B cell (primary cell): ENCODE results near the gene KIF13A. TPM values are rescaled to one million over a fixed set of nuclear protein-coding genes. Genes with fewer than 3 reads are reported as not detected.

ENCODE experiments used
- ATAC-seq: fragments of 200-7000 bp; cut with Tn5 transposase; one replicate; pipeline ENCODE4 v1.10.0; 2021; ENCODE audit warnings: low read depth, mild to moderate bottlenecking, moderate number of reproducible peaks, moderate library complexity
- CTCF ChIA-PET: fragments of 350-600 bp; sonication (Branson Sonifier 250); formaldehyde crosslinking; loops from one replicate; lab custom pipeline; 2021; ENCODE audit warnings: antibody characterized with exemption, inconsistent platforms; lab: Charles Lee
- POLR2A ChIA-PET: fragments of 350-600 bp; sonication (Branson Sonifier 250); formaldehyde crosslinking; loops from one replicate; lab custom pipeline; 2021; ENCODE audit warnings: antibody characterized with exemption; lab: Charles Lee
- DNase-seq: peaks from one replicate; pipeline ENCODE4 v3.0.0; 2013
- H2AFZ ChIP-seq: 2 replicates; pipeline ENCODE4 v1.6.1; 2012; ENCODE audit warnings: mild to moderate bottlenecking, low read depth, low read length; ENCODE audit not compliant: insufficient read depth, poor library complexity, severe bottlenecking
- H3K27ac ChIP-seq, 2 donors: 1 replicate in 1 of 2; 2 replicates in 1 of 2; pipeline ENCODE4 v1.5.1; 2012 to 2013; ENCODE audit warnings: low read length in 2 of 2, mild to moderate bottlenecking in 2 of 2, moderate library complexity in 1 of 2
- H3K27me3 ChIP-seq, 4 experiments: fragments of 200-600 bp in 1 of 4; sonication (generic) in 1 of 4; replicated peaks in 1 of 4; 1 replicate in 2 of 4; 2 replicates in 2 of 4; pipeline versions ENCODE4 v1.6.1 to v1.7.0; 2013 to 2016; ENCODE audit warnings: low read length in 3 of 4, mild to moderate bottlenecking in 2 of 4, mixed read lengths in 1 of 4, moderate library complexity in 1 of 4; ENCODE audit not compliant: insufficient read depth in 4 of 4, control insufficient read depth in 3 of 4; ENCODE audit errors: control extremely low read depth in 1 of 4
- H3K36me3 ChIP-seq, 2 experiments: replicated peaks in 1 of 2; 1 replicate in 1 of 2; 2 replicates in 1 of 2; pipeline versions ENCODE4 v1.6.1 to v1.7.1; 2013; ENCODE audit warnings: low read length in 1 of 2; ENCODE audit not compliant: insufficient read depth in 2 of 2, control insufficient read depth in 1 of 2; ENCODE audit errors: control extremely low read depth in 1 of 2, extremely low read depth in 1 of 2
- H3K4me1 ChIP-seq, 2 donors: fragments of 200-600 bp in 1 of 2; sonication (generic) in 1 of 2; 1 replicate in 1 of 2; 2 replicates in 1 of 2; pipeline versions ENCODE4 v1.5.1 to v1.6.1; 2013 to 2017; ENCODE audit warnings: low read length in 2 of 2; ENCODE audit not compliant: control insufficient read depth in 2 of 2, insufficient read depth in 2 of 2
- H3K4me2 ChIP-seq: replicated peaks from 2 replicates; pipeline ENCODE3; 2012; ENCODE audit warnings: mild to moderate bottlenecking, low read depth, low read length; ENCODE audit not compliant: poor library complexity, severe bottlenecking
- H3K4me3 ChIP-seq, 5 experiments: fragments of 200-600 bp in 1 of 5; sonication (generic) in 1 of 5; 1 replicate in 3 of 5; 2 replicates in 2 of 5; pipeline versions ENCODE4 v1.5.1 to v1.7.0; 2011 to 2016; ENCODE audit warnings: low read length in 4 of 5, mild to moderate bottlenecking in 4 of 5, low read depth in 2 of 5, control low read depth in 1 of 5, moderate library complexity in 1 of 5; ENCODE audit not compliant: insufficient read depth in 1 of 5; ENCODE audit errors: control extremely low read depth in 1 of 5, extremely low read depth in 1 of 5
- H3K79me2 ChIP-seq: fragments of 200-600 bp; sonication (generic); one replicate; pipeline ENCODE4 v1.6.0; 2016; ENCODE audit warnings: low read length; ENCODE audit not compliant: control insufficient read depth, insufficient read depth
- H3K9ac ChIP-seq: fragments of 200-600 bp; sonication (generic); 2 replicates; pipeline ENCODE4 v1.6.1; 2017; ENCODE audit warnings: mild to moderate bottlenecking, low read length, moderate library complexity
- H3K9me3 ChIP-seq, 3 donors: one replicate each; pipeline versions ENCODE4 v1.6.1 to v1.7.1; 2013; ENCODE audit warnings: low read length in 2 of 3; ENCODE audit not compliant: control insufficient read depth in 2 of 3, insufficient read depth in 1 of 3; ENCODE audit errors: control extremely low read depth in 1 of 3
- H4K20me1 ChIP-seq: 2 replicates; pipeline ENCODE4 v1.6.0; 2012; ENCODE audit warnings: mild to moderate bottlenecking, low read length; ENCODE audit not compliant: insufficient read depth, control insufficient read depth, poor library complexity, severe bottlenecking
- H3K27ac Mint-ChIP-seq: one replicate; pipeline ENCODE4 v1.8.0; 2021; ENCODE audit warnings: mixed read lengths
- H3K27me3 Mint-ChIP-seq: one replicate; pipeline ENCODE4 v1.8.0; 2021; ENCODE audit warnings: mixed read lengths
- H3K4me1 Mint-ChIP-seq: one replicate; pipeline ENCODE4 v1.8.0; 2021; ENCODE audit warnings: mixed read lengths
- H3K4me3 Mint-ChIP-seq: one replicate; pipeline ENCODE4 v1.8.0; 2021; ENCODE audit warnings: mixed read lengths
- H3K9me3 Mint-ChIP-seq: one replicate; pipeline ENCODE4 v1.8.0; 2022; ENCODE audit warnings: mixed read lengths; ENCODE audit not compliant: insufficient read depth
- EZH2 ChIP-seq: IDR thresholded peaks from 2 replicates; pipeline ENCODE4 v1.6.1; 2012; ENCODE audit warnings: borderline replicate concordance, low read depth, mild to moderate bottlenecking, moderate library complexity, low read length; ENCODE audit not compliant: insufficient read depth, poor library complexity, severe bottlenecking
- WGBS: methylation state at CpG from one replicate; pipeline ENCODE4 v1.1.5; 2013; ENCODE audit warnings: missing lambda C conversion rate; ENCODE audit not compliant: insufficient coverage; 5-methylcytosine and 5-hydroxymethylcytosine counted together
- intact Hi-C: fragments of 100-400 bp; cut with micrococcal nuclease; formaldehyde crosslinking; loops from one replicate; pipeline ENCODE4 v1.10.0; 2022
- polyA plus RNA-seq: library from polyadenylated mRNA; depleted of rRNA; stranded (reverse); fragments of >200 nt; gene quantifications from 2 replicates; pipeline ENCODE4 v1.2.3, GENCODE V29; 2012
- total RNA-seq, 2 donors: library from RNA; stranded (reverse); fragments of 120-200 nt in 1 of 2; gene quantifications; 1 replicate in 1 of 2; 2 replicates in 1 of 2; pipeline versions ENCODE4 v1.2.3 to v1.2.4, GENCODE V29; 2013 to 2022
- TF ChIP-seq, protein P1 (sequence below): fragments of 200-600 bp; IDR thresholded peaks from one replicate; pipeline ENCODE4 v1.8.0; 2022; ENCODE audit warnings: antibody characterized with exemption, mild to moderate bottlenecking

Gene KIF13A
- total and polyA plus RNA-seq, 2 donors (not counting 1 experiment from before 2014, with no cell fraction given), result 2.1 to 23.4 TPM

DNA sequence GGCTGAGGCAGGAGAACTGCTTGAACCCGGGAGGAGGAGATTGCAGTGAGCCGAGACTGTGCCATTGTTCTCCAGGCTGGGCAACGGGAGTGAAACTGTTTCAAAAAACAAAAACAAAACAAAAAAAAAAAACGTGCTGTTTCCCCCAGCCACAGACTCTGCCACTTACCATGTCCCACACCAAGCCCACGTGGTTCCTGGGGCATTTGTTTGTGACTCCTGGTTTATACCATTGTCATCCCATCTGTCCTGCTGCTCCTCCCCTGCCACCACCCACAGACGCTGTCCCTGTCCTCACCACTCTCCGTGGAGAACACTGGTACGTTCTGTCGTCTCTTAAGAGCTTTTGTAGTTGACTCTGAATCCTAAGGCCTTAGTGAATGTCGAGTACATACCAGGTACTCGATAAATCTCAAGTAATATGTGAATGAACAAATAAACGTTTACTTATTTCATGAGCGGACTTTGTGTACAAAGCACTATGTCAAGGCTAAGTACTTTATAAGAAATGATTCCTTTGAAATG lies 48.0 kb upstream of the KIF13A start:
- no peak overlapping the region for H3K27ac ChIP-seq

DNA sequence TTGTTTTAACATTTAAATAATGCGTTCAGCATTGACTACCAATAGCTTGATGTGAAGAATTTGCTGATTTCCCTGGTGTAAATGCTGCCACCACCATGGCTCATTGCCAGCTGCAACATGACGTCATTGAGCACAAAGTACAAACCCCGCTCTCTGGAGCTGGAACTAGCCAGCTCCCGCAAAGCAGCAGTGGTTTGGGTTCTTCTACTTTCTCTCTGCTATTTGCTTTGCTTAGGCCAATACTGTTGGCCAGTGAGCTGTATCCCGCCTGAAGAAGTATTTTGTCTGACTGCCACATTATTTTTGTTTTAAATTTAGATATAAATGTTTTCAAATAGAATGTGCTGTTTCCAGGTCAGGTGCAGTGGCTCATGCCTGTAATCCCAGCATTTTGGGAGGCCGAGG lies 47.4 kb upstream of the KIF13A start:
- ATAC-seq (no peak), DNase-seq (no peak)
- 94% methylated on average over 5 of the region's 6 CpGs for WGBS
- no peak overlapping the region for H3K27ac ChIP-seq
- H3K4me3 Mint-ChIP-seq, result no peak overlapping the region
- H3K4me2 ChIP-seq, result no peak overlapping the region
- H3K9me3 ChIP-seq, result no peaks in the 10 kb centered on the region
- H3K27me3 Mint-ChIP-seq, result peaks cover 29% of the 10 kb centered on the region
- H3K4me1 ChIP-seq, result no peaks in the 10 kb centered on the region
- no peak overlapping the region for H3K9ac ChIP-seq
- H3K79me2 ChIP-seq, result no peaks in the 10 kb centered on the region
- ChIA-PET CTCF (no interaction called here), POLR2A (no interaction called here)
- H3K27me3 ChIP-seq, result no peaks in the 10 kb centered on the region
- no peak overlapping the region for H3K27ac Mint-ChIP-seq
- no peak for TF ChIP-seq EZH2
- TF ChIP-seq, protein P1, sequence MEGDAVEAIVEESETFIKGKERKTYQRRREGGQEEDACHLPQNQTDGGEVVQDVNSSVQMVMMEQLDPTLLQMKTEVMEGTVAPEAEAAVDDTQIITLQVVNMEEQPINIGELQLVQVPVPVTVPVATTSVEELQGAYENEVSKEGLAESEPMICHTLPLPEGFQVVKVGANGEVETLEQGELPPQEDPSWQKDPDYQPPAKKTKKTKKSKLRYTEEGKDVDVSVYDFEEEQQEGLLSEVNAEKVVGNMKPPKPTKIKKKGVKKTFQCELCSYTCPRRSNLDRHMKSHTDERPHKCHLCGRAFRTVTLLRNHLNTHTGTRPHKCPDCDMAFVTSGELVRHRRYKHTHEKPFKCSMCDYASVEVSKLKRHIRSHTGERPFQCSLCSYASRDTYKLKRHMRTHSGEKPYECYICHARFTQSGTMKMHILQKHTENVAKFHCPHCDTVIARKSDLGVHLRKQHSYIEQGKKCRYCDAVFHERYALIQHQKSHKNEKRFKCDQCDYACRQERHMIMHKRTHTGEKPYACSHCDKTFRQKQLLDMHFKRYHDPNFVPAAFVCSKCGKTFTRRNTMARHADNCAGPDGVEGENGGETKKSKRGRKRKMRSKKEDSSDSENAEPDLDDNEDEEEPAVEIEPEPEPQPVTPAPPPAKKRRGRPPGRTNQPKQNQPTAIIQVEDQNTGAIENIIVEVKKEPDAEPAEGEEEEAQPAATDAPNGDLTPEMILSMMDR, result no peak
- H2AFZ ChIP-seq, result no peak overlapping the region
- no peaks in the 10 kb centered on the region for H3K36me3 ChIP-seq
- H3K9me3 Mint-ChIP-seq, result no peaks in the 10 kb centered on the region
- H3K4me3 ChIP-seq, result no peak overlapping the region
- no peaks in the 10 kb centered on the region for H3K4me1 Mint-ChIP-seq
- intact Hi-C loops, result no loop called here
- H4K20me1 ChIP-seq, result no peaks in the 10 kb centered on the region

More for the DNA sequence above, 48.0 kb upstream of the KIF13A start:
- Histone ChIP-seq H3K4me1 (no peaks in the 10 kb centered on the region), H3K27me3 (no peaks in the 10 kb centered on the region), H3K36me3 (no peaks in the 10 kb centered on the region), H3K79me2 (no peaks in the 10 kb centered on the region), H4K20me1 (no peaks in the 10 kb centered on the region), H3K4me2 (no peak overlapping the region), H2AFZ (no peak overlapping the region), H3K9ac (no peak overlapping the region), H3K4me3 (no peak overlapping the region), H3K9me3 (no peaks in the 10 kb centered on the region)
- POLR2A ChIA-PET, result no interaction called here
- Mint-ChIP-seq H3K27me3 (peaks cover 29% of the 10 kb centered on the region), H3K4me3 (no peak overlapping the region), H3K4me1 (no peaks in the 10 kb centered on the region), H3K9me3 (no peaks in the 10 kb centered on the region), H3K27ac (no peak overlapping the region)
- no peak for DNase-seq
- CTCF ChIA-PET, result no interaction called here
- WGBS, result 76% methylated on average over 5 of the region's 13 CpGs
- TF ChIP-seq, protein P1, result no peak
- TF ChIP-seq EZH2, result no peak
- ATAC-seq, result no peak
- intact Hi-C loops, result no loop called here
